ENCODE data around the gene JTB.
A peak's percentile ranks its signal among the peaks of the same experiment; 100 is the strongest.

JTB gene

GRCh38 chr1:153978274-153978909 is 918 bp upstream of the JTB start:
- no peak for DNase-seq (ENCODE audit: low read depth)

DNA sequence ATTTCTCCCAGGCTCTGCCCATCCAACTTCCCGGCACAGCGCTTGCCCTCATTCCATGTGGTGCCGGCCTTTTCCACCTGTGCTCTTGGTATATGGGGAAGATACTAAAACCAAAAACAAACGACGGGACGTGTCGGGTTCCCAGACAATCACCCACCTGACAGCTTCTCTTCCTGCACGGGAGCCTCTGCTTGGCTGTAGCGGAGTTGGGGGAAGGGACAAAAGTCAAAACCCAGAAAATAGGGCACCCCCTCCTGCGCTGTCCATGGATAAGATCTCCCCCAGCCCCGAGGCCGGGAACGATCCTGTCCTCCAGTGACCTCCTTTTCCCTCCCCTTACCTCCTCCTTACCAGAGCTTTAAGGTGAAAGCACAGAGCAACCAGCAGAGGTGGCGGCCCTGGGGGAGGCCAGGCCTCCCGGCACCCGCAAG is 640 bp downstream of the JTB start:
- DNase-seq (ENCODE audit: low read depth): no peak

- no peak for DNase-seq (ENCODE audit: low read depth)
These were observed 3.9 kb downstream of the JTB start for GRCh38 chr1:153973525-153973924.

DNA sequence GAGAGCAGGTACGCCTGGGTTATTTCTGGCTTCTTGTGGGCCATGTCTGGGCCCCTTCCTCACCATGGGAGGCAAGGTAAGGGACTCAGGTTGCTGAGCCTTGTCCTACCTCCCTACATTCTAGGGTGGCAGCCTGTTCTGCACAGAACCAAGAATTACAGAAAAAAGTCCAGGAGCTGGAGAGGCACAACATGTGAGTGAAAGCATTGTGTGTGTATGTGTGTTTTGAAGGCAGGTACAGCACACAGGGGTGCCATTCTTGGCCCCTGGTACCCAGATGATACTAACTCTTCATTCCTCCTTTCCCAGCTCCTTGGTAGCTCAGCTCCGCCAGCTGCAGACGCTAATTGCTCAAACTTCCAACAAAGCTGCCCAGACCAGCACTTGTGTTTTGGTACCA is 4.4 kb downstream of the JTB start:
- no peak for DNase-seq (ENCODE audit: low read depth)

- no peak for DNase-seq (ENCODE audit: low read depth)
These were observed 7.1 kb downstream of the JTB start for GRCh38 chr1:153970346-153970745.

GRCh38 chr1:153968972-153969371 is 8.5 kb downstream of the JTB start:
- DNase-seq (ENCODE audit: low read depth): no peak

- DNase-seq (ENCODE audit: low read depth): no peak
These were observed 9.1 kb downstream of the JTB start for GRCh38 chr1:153968408-153968807.

DNA sequence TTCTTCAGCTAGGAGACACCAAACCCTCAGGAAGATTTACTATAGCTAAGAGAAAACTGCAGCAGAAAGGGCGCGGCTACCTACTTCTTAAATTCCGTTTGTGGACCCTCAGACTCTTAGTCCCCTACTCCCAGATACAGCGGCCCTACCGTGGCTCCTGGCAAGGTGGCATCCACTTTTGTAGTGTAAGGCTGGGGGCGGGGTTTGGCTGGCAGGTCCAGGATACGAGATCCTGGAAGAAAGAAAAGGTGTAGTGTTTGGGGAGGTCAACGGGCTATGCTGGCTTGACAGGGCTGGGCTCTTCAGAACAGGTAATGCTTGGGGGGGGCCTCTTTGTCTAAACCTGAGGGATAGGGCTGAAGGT is 9.5 kb downstream of the JTB start:
- DNase-seq (ENCODE audit: low read depth): no peak

GRCh38 chr1:153967107-153967999 is 10.1 kb downstream of the JTB start, which contains the start of gene CREB3L4:
TSS of gene CREB3L4 (plus strand) at chr1:153967902. CDS start at chr1:153968526, 624 bp downstream.
- DNase-seq (ENCODE audit: low read depth): peak; percentile 90

- peak; percentile 45 for DNase-seq (ENCODE audit: low read depth)
These were observed 13.6 kb downstream of the JTB start for GRCh38 chr1:153963850-153964331.

- DNase-seq (ENCODE audit: low read depth): peak; percentile 88
These were observed 14.2 kb downstream of the JTB start, which contains the start of gene SLC39A1 for GRCh38 chr1:153963030-153963849. TSS of gene SLC39A1 (minus strand) at chr1:153963537. CDS start at chr1:153962715, 822 bp downstream.

- no peak for DNase-seq (ENCODE audit: low read depth)
These were observed 15.1 kb downstream of the JTB start for GRCh38 chr1:153962088-153963029.

DNA sequence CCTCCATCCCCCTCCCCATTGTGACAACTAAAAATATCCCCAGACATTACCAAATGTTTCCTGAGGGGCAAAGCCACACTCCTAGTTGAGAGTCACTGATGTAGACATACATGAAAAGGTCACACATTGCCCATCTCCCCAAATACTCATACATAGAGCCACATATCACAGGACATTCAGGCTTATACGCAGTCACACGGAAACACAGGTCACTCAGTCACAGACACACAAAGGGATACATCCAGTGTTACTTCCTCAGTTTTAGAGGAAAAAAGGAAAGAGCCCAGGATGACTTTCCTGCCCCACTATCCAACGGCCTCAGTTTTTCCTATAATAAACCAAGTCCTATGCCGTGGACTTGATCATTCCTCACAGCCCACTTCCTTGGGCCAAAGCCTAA is 16.1 kb downstream of the JTB start:
- DNase-seq (ENCODE audit: low read depth): no peak

- DNase-seq (ENCODE audit: low read depth): no peak
These were observed 17.3 kb downstream of the JTB start for GRCh38 chr1:153960206-153960605.

DNA sequence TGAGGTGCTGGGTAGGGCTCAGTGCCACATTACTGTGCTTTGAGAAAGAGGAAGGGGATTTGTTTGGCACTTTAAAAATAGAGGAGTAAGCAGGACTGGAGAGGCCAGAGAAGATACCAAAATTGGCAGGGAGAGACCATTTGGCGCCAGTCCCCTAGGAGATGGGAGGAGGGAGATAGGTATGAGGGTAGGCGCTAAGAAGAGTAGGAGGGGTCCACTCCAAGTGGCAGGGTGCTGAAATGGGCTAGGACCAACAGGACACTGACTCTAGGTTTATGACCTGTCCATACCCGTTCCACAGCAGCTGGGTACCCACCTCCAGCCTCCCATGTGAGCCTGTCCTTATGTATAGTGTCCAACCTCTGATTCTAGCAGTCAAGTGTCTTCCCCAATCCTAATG is 18.0 kb downstream of the JTB start:
- no peak for DNase-seq (ENCODE audit: low read depth)

- DNase-seq (ENCODE audit: low read depth): no peak
These were observed 18.6 kb downstream of the JTB start for GRCh38 chr1:153958961-153959260.

DNA sequence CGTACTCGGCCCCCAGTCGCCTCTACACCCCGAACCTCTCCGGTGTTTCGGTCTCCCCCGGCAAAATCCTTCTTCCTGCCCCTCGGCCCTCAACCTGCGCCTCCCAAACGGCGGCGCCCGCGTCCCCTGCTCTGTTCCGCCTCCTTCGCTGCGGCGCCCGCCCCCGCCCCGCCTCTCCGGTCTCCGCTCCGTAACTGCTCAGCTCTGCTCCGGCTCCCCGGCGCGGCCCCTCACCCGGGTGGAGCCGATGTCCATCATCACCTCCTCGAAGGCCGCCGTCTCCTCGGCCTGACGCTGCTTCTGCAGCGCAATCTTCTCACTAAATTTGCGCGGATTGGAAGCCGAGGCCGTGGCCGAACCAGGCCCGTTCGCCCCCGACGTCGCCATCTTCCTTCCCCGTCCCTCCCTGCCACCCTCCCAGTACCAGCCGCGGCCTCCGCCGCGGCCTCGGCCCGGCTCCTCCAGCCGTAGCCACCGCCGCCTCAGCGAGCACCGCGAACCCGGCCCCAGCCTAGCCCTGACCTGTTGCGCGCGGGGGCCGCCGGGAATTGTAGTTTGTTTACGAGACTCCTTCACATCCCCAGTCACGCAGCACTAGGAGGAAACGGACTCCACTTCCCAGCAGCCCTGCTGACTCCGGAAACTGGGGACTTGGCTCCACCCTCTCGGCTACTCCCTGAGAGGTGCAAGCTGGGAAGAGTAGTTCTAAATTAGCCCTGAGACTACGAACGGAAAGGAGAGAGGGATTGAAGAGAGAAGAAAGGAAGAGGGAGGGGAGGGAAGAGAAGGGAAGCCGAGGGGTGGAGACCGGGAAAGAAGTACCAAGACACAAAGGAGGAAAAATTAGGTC is 19.1 kb downstream of the JTB start, which contains the start of gene CRTC2:
Gene CRTC2, minus strand, starts transcription at position 502 of the 850 bp plus-strand sequence. Its CDS starts 115 bp downstream, at position 387.
- DNase-seq (ENCODE audit: low read depth): peak; percentile 85

DNA sequence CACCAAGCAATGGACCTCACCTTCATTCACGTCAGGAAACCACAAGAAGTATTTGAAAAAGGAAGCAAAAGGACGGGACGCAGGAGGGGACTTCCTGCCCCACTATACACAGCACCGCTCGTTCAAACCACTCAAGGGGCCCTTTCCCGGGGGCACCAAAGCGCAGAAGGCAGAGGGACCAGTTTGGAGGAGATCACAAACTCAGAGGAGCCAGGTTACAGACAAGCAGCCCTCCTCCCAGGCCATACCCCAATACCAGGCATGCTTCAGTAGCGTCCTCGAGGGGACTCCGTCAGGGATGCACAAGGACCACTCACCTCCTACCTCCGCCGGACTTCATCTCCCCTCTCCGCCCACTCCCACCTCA is 19.7 kb downstream of the JTB start:
- no peak for DNase-seq (ENCODE audit: low read depth)

DNA sequence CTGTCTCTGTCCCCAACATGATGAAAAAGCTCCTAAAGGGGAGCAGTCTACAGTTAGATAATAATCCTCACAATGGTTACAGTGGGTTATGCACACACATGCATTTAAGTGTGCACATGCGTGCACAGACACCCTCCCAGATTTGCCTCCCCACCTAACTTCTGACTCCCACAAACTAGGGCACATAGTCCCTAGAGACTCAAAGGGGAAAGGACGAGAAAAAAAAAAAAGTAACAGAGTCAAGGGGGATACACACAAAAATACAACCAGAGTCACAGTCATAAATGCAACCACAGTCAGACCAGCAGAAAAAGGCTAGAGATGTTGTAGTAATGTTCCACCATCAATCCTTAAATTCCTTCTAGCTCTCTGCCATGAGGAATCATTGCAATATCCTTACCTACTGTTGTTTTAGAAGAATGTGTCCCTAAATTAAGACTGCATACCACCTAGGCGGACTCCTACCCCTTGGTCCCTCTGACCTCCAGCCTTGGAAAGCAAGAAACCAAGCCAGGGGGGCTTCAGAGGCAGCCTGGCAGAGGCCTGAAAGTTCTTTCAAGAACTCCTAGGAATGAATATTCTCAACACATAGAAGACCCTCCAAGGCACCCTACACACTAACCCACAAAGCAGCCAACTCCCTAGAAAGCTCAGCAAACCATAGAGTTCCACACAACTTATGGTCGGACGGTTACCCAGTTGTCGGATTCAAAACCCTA is 20.3 kb downstream of the JTB start:
- no peak for DNase-seq (ENCODE audit: low read depth)

- no peak for DNase-seq (ENCODE audit: low read depth)
These were observed 22.6 kb downstream of the JTB start for GRCh38 chr1:153954826-153955225.
